ENCODE results near the gene TPPP3.
"Not testable (repeated sequence)": the region's sequence is repeated elsewhere in the genome, so short reads cannot be mapped to it uniquely, and the experiment has no call there.

TPPP3 gene

GRCh38 chr16:67352463-67352862, 40.8 kb downstream of the TPPP3 start:
- in situ Hi-C loops (cut with HindIII; ENCODE audit: low sequenced_read_pairs), result not testable (repeated sequence)

- in situ Hi-C loops (cut with HindIII; ENCODE audit: low sequenced_read_pairs), result no loop called here
Measured at GRCh38 chr16:67350324-67350723, 43.0 kb downstream of the TPPP3 start.

- in situ Hi-C loops (cut with HindIII; ENCODE audit: low sequenced_read_pairs), result no loop called here
Measured at GRCh38 chr16:67349172-67349571, 44.1 kb downstream of the TPPP3 start.

- in situ Hi-C loops (cut with HindIII; ENCODE audit: low sequenced_read_pairs), result no loop called here
Measured at GRCh38 chr16:67346341-67346740, 47.0 kb downstream of the TPPP3 start.

- in situ Hi-C loops (cut with HindIII; ENCODE audit: low sequenced_read_pairs), result no loop called here
Measured at GRCh38 chr16:67345401-67345800, 47.9 kb downstream of the TPPP3 start.

GRCh38 chr16:67342616-67343015, 50.7 kb downstream of the TPPP3 start:
- in situ Hi-C loops (cut with HindIII; ENCODE audit: low sequenced_read_pairs), result no loop called here

GRCh38 chr16:67341250-67341649, 52.0 kb downstream of the TPPP3 start:
- in situ Hi-C loops (cut with HindIII; ENCODE audit: low sequenced_read_pairs), result no loop called here

Measured in DLD1 (cell line).